HG03575 (cell line): ENCODE data around the gene TOPBP1.
A peak's percentile ranks its signal among the peaks of the same experiment; 100 is the strongest.
"Not testable (repeated sequence)": the region's sequence is repeated elsewhere in the genome, so short reads cannot be mapped to it uniquely, and the experiment has no call there.

Experiments used
- ATAC-seq: cut with Tn5 transposase; IDR thresholded peaks from one replicate; pipeline ENCODE4 v1.9.1; 2021; ENCODE audit not compliant: unreplicated experiment, insufficient number of reproducible peaks, low FRiP score; ENCODE audit errors: extremely low read depth

The TOPBP1 gene

GRCh38 chr3:133675631-133676335 lies 14.0 kb upstream of the TOPBP1 start:
- no peak for ATAC-seq

- no peak for ATAC-seq
Measured at GRCh38 chr3:133674290-133674919, 12.7 kb upstream of the TOPBP1 start.

GRCh38 chr3:133673746-133674145 lies 12.0 kb upstream of the TOPBP1 start:
- no peak for ATAC-seq

- no peak for ATAC-seq
Measured at GRCh38 chr3:133672461-133672860, 10.7 kb upstream of the TOPBP1 start.

- no peak for ATAC-seq
Measured at GRCh38 chr3:133670525-133670995, 8.8 kb upstream of the TOPBP1 start.

GRCh38 chr3:133669949-133670524 lies 8.3 kb upstream of the TOPBP1 start:
- no peak for ATAC-seq

GRCh38 chr3:133667118-133667517 lies 5.4 kb upstream of the TOPBP1 start:
- no peak for ATAC-seq

- ATAC-seq: not testable (repeated sequence)
Measured at GRCh38 chr3:133665188-133665587, 3.4 kb upstream of the TOPBP1 start.

GRCh38 chr3:133663569-133664313 lies 2.0 kb upstream of the TOPBP1 start:
- no peak for ATAC-seq

GRCh38 chr3:133662278-133662651 lies 524 bp upstream of the TOPBP1 start:
- ATAC-seq: peak; percentile 12

- no peak for ATAC-seq
Measured at GRCh38 chr3:133659806-133660205, 1.9 kb downstream of the TOPBP1 start.

- no peak for ATAC-seq
Measured at GRCh38 chr3:133655731-133656515, 5.8 kb downstream of the TOPBP1 start.

- no peak for ATAC-seq
Measured at GRCh38 chr3:133649486-133650068, 12.2 kb downstream of the TOPBP1 start.

- no peak for ATAC-seq
Measured at GRCh38 chr3:133644768-133645167, 17.0 kb downstream of the TOPBP1 start.

- ATAC-seq: no peak
Measured at GRCh38 chr3:133643611-133644010, 18.1 kb downstream of the TOPBP1 start.

GRCh38 chr3:133641254-133641653 lies 20.5 kb downstream of the TOPBP1 start:
- ATAC-seq: no peak

- ATAC-seq: no peak
Measured at GRCh38 chr3:133633439-133633838, 28.3 kb downstream of the TOPBP1 start.

- ATAC-seq: no peak
Measured at GRCh38 chr3:133629146-133629545, 32.6 kb downstream of the TOPBP1 start.

- no peak for ATAC-seq
Measured at GRCh38 chr3:133627789-133628188, 34.0 kb downstream of the TOPBP1 start.
